ENCODE measurements around the gene C6orf141.

DNA sequence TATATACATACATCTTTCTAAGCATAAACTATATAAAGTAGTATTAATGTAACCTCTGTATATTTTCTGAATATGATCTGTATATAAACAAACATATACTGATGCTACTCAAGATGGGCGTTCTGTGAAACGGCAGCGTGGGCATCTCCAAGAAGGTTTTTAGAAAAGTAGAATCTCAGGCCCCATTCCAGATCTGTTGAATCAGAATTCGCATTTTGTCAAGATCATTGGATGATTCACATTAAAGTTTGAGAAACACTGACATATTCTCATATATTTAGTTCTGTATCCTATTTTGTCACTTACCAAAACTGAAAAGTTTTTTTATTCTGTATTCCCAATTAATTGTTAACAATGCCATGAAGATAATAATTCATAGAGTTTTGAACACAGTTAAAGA, 5.5 kb downstream of the C6orf141 start:
- TF ChIP-seq ZC3H4 (CRISPR knock-in tag; IDR thresholded peaks at IDR 0.05; ENCODE audit: borderline replicate concordance): no peak
- no peak for TF ChIP-seq ZNF3 (CRISPR knock-in tag; IDR thresholded peaks at IDR 0.05)
- no peak for TF ChIP-seq CC2D1A (CRISPR knock-in tag; IDR thresholded peaks at IDR 0.05)
- no peak for TF ChIP-seq FOXM1 (CRISPR knock-in tag; IDR thresholded peaks at IDR 0.05)
- TF ChIP-seq, protein P1, sequence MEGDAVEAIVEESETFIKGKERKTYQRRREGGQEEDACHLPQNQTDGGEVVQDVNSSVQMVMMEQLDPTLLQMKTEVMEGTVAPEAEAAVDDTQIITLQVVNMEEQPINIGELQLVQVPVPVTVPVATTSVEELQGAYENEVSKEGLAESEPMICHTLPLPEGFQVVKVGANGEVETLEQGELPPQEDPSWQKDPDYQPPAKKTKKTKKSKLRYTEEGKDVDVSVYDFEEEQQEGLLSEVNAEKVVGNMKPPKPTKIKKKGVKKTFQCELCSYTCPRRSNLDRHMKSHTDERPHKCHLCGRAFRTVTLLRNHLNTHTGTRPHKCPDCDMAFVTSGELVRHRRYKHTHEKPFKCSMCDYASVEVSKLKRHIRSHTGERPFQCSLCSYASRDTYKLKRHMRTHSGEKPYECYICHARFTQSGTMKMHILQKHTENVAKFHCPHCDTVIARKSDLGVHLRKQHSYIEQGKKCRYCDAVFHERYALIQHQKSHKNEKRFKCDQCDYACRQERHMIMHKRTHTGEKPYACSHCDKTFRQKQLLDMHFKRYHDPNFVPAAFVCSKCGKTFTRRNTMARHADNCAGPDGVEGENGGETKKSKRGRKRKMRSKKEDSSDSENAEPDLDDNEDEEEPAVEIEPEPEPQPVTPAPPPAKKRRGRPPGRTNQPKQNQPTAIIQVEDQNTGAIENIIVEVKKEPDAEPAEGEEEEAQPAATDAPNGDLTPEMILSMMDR (CRISPR knock-in tag; IDR thresholded peaks at IDR 0.05): no peak
- TF ChIP-seq NCOR1 (IDR thresholded peaks at IDR 0.05; ENCODE audit: borderline replicate concordance, low read length): no peak
- TF ChIP-seq, protein P2, sequence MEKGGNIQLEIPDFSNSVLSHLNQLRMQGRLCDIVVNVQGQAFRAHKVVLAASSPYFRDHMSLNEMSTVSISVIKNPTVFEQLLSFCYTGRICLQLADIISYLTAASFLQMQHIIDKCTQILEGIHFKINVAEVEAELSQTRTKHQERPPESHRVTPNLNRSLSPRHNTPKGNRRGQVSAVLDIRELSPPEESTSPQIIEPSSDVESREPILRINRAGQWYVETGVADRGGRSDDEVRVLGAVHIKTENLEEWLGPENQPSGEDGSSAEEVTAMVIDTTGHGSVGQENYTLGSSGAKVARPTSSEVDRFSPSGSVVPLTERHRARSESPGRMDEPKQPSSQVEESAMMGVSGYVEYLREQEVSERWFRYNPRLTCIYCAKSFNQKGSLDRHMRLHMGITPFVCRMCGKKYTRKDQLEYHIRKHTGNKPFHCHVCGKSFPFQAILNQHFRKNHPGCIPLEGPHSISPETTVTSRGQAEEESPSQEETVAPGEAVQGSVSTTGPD (CRISPR knock-in tag; IDR thresholded peaks at IDR 0.05): no peak
- TF ChIP-seq ZNF557 (CRISPR knock-in tag; IDR thresholded peaks at IDR 0.05): no peak
- TF ChIP-seq EZH2 (conservative IDR thresholded peaks at IDR 0.05; ENCODE audit: low read depth, low read length): no peak
- TF ChIP-seq GABPA (IDR thresholded peaks at IDR 0.05; ENCODE audit: low read depth, low read length): no peak
- no peak for TF ChIP-seq GABPA (CRISPR knock-in tag; IDR thresholded peaks at IDR 0.05; ENCODE audit: low read depth)
- no peak for TF ChIP-seq ZNF331 (CRISPR knock-in tag; IDR thresholded peaks at IDR 0.05)

Data from HepG2 (cell line).